Measurements from ENCODE around the gene GINS1.

The GINS1 gene

GRCh38 chr20:25454153-25454900 is 46.9 kb downstream of the GINS1 start:
- Mint-ChIP-seq H3K27me3 (peaks cover 1% of the 10 kb centered on the region), H3K9me3 (no peaks in the 10 kb centered on the region), H3K27ac (no peak overlapping the region), H3K36me3 (peaks cover 2% of the 10 kb centered on the region), H3K4me1 (no peaks in the 10 kb centered on the region), H3K4me3 (no peak overlapping the region)
- DNase-seq (ENCODE audit: low spot score in 2 of 2) (no peak), ATAC-seq (ENCODE audit: low read depth) (no peak)

- Mint-ChIP-seq H3K9me3 (no peaks in the 10 kb centered on the region), H3K4me1 (no peaks in the 10 kb centered on the region), H3K27me3 (peaks cover 1% of the 10 kb centered on the region), H3K36me3 (no peaks in the 10 kb centered on the region), H3K4me3 (no peak overlapping the region), H3K27ac (no peak overlapping the region)
- ATAC-seq (ENCODE audit: low read depth) (no peak), DNase-seq (ENCODE audit: low spot score in 2 of 2) (no peak)
Measured at GRCh38 chr20:25457886-25458680, 50.6 kb downstream of the GINS1 start.

- Mint-ChIP-seq H3K4me1 (no peaks in the 10 kb centered on the region), H3K9me3 (no peaks in the 10 kb centered on the region), H3K27me3 (peaks cover 1% of the 10 kb centered on the region), H3K4me3 (no peak overlapping the region), H3K36me3 (no peaks in the 10 kb centered on the region), H3K27ac (no peak overlapping the region)
- no peak for ATAC-seq (ENCODE audit: low read depth)
- DNase-seq (ENCODE audit: low spot score in 2 of 2): no peak
Measured at GRCh38 chr20:25459111-25459830, 51.8 kb downstream of the GINS1 start.

GRCh38 chr20:25459916-25460535 is 52.6 kb downstream of the GINS1 start:
- H3K4me3 Mint-ChIP-seq: no peak overlapping the region
- H3K4me1 Mint-ChIP-seq: no peaks in the 10 kb centered on the region
- no peaks in the 10 kb centered on the region for H3K9me3 Mint-ChIP-seq
- ATAC-seq (ENCODE audit: low read depth): no peak
- H3K36me3 Mint-ChIP-seq: no peaks in the 10 kb centered on the region
- no peak for DNase-seq (ENCODE audit: low spot score in 2 of 2)
- H3K27me3 Mint-ChIP-seq: peaks cover 1% of the 10 kb centered on the region
- H3K27ac Mint-ChIP-seq: no peak overlapping the region

- no peaks in the 10 kb centered on the region for H3K4me1 Mint-ChIP-seq
- no peak overlapping the region for H3K27ac Mint-ChIP-seq
- no peaks in the 10 kb centered on the region for H3K27me3 Mint-ChIP-seq
- no peaks in the 10 kb centered on the region for H3K9me3 Mint-ChIP-seq
- DNase-seq (ENCODE audit: low spot score in 2 of 2) (no peak), ATAC-seq (ENCODE audit: low read depth) (no peak)
- no peak overlapping the region for H3K4me3 Mint-ChIP-seq
- no peaks in the 10 kb centered on the region for H3K36me3 Mint-ChIP-seq
Measured at GRCh38 chr20:25460566-25461280, 53.2 kb downstream of the GINS1 start.

- DNase-seq (ENCODE audit: low spot score in 2 of 2): no peak
- Mint-ChIP-seq H3K27ac (no peak overlapping the region), H3K4me3 (no peak overlapping the region), H3K27me3 (no peaks in the 10 kb centered on the region), H3K9me3 (no peaks in the 10 kb centered on the region), H3K36me3 (no peaks in the 10 kb centered on the region), H3K4me1 (no peaks in the 10 kb centered on the region)
- ATAC-seq (ENCODE audit: low read depth): no peak
Measured at GRCh38 chr20:25461281-25461650, 53.8 kb downstream of the GINS1 start.

- H3K4me1 Mint-ChIP-seq: no peaks in the 10 kb centered on the region
- ATAC-seq (ENCODE audit: low read depth) (no peak), DNase-seq (ENCODE audit: low spot score in 2 of 2) (no peak)
- no peak overlapping the region for H3K27ac Mint-ChIP-seq
- H3K4me3 Mint-ChIP-seq: no peak overlapping the region
- H3K27me3 Mint-ChIP-seq: no peaks in the 10 kb centered on the region
- no peaks in the 10 kb centered on the region for H3K36me3 Mint-ChIP-seq
- no peaks in the 10 kb centered on the region for H3K9me3 Mint-ChIP-seq
Measured at GRCh38 chr20:25461786-25462545, 54.5 kb downstream of the GINS1 start.

GRCh38 chr20:25464501-25465242 is 57.2 kb downstream of the GINS1 start:
- no peak for DNase-seq (ENCODE audit: low spot score in 2 of 2)
- Mint-ChIP-seq H3K9me3 (no peaks in the 10 kb centered on the region), H3K27ac (no peak overlapping the region), H3K4me3 (no peak overlapping the region), H3K36me3 (no peaks in the 10 kb centered on the region), H3K4me1 (no peaks in the 10 kb centered on the region), H3K27me3 (peaks cover 2% of the 10 kb centered on the region)
- ATAC-seq (ENCODE audit: low read depth): no peak

- peaks cover 4% of the 10 kb centered on the region for H3K4me1 Mint-ChIP-seq
- H3K36me3 Mint-ChIP-seq: no peaks in the 10 kb centered on the region
Measured at GRCh38 chr20:25465243-25466135, 58.0 kb downstream of the GINS1 start.

GRCh38 chr20:25466846-25467245 is 59.4 kb downstream of the GINS1 start:
- no peak overlapping the region for H3K4me3 Mint-ChIP-seq
- ATAC-seq (ENCODE audit: low read depth) (no peak), DNase-seq (ENCODE audit: low spot score in 2 of 2) (no peak)
- H3K36me3 Mint-ChIP-seq: no peaks in the 10 kb centered on the region
- H3K4me1 Mint-ChIP-seq: peaks cover 4% of the 10 kb centered on the region
- H3K9me3 Mint-ChIP-seq: no peaks in the 10 kb centered on the region
- no peak overlapping the region for H3K27ac Mint-ChIP-seq
- peaks cover 7% of the 10 kb centered on the region for H3K27me3 Mint-ChIP-seq

More at GRCh38 chr20:25465243-25466135, 58.0 kb downstream of the GINS1 start:
- DNase-seq (ENCODE audit: low spot score in 2 of 2) (no peak), ATAC-seq (ENCODE audit: low read depth) (no peak)
- Mint-ChIP-seq H3K4me3 (no peak overlapping the region), H3K27ac (no peak overlapping the region), H3K9me3 (no peaks in the 10 kb centered on the region), H3K27me3 (peaks cover 7% of the 10 kb centered on the region)

- H3K4me3 Mint-ChIP-seq: no peak overlapping the region
- no peak for ATAC-seq (ENCODE audit: low read depth)
- peaks cover 7% of the 10 kb centered on the region for H3K27me3 Mint-ChIP-seq
- peaks cover 4% of the 10 kb centered on the region for H3K4me1 Mint-ChIP-seq
- no peak for DNase-seq (ENCODE audit: low spot score in 2 of 2)
- no peaks in the 10 kb centered on the region for H3K9me3 Mint-ChIP-seq
- H3K27ac Mint-ChIP-seq: no peak overlapping the region
- no peaks in the 10 kb centered on the region for H3K36me3 Mint-ChIP-seq
Measured at GRCh38 chr20:25467441-25467840, 60.0 kb downstream of the GINS1 start.
